HepG2 (cell line): ENCODE data around the gene UBE2I. TPM values are rescaled to one million over a fixed set of nuclear protein-coding genes. Genes with fewer than 3 reads are reported as not detected.
A peak's percentile ranks its signal among the peaks of the same experiment; 100 is the strongest.

Source experiments
- FOXK1 ChIP-seq: sonication (generic); formaldehyde crosslinking; IDR thresholded peaks from 2 replicates; pipeline ENCODE4 v1.4.0; 2020; ENCODE audit warnings: low read depth, missing genetic modification reagents, borderline replicate concordance
- GLI4 ChIP-seq: sonication (generic); formaldehyde crosslinking; IDR thresholded peaks from 2 replicates; pipeline ENCODE4 v1.5.1; 2020; ENCODE audit warnings: missing genetic modification reagents, mild to moderate bottlenecking, moderate library complexity, borderline replicate concordance
- GZF1 ChIP-seq: sonication (generic); formaldehyde crosslinking; IDR thresholded peaks from 2 replicates; pipeline ENCODE4 v1.5.1; 2020; ENCODE audit warnings: mild to moderate bottlenecking, missing genetic modification reagents
- HIVEP1 ChIP-seq: sonication (generic); formaldehyde crosslinking; IDR thresholded peaks from 2 replicates; pipeline ENCODE4 v1.4.0; 2020; ENCODE audit warnings: mild to moderate bottlenecking, missing genetic modification reagents
- KDM4B ChIP-seq: sonication (generic); formaldehyde crosslinking; IDR thresholded peaks from 2 replicates; pipeline ENCODE4 v1.4.0; 2020; ENCODE audit warnings: missing genetic modification reagents
- MIER3 ChIP-seq: IDR thresholded peaks from 2 replicates; pipeline ENCODE4 v1.6.1; 2016; ENCODE audit warnings: missing compliant biosample characterization, borderline replicate concordance
- PHF5A ChIP-seq: IDR thresholded peaks from one replicate; pipeline ENCODE4 v1.6.1; 2018; ENCODE audit warnings: low read depth, missing genetic modification reagents; ENCODE audit not compliant: unreplicated experiment
- SIN3A ChIP-seq: IDR thresholded peaks from 2 replicates; pipeline ENCODE4 v1.6.1; 2011; ENCODE audit warnings: low read depth, mild to moderate bottlenecking, control low read depth, low read length, borderline replicate concordance
- ZBTB38 ChIP-seq: sonication (generic); formaldehyde crosslinking; IDR thresholded peaks from 2 replicates; pipeline ENCODE4 v1.5.1; 2020; ENCODE audit warnings: mild to moderate bottlenecking, missing genetic modification reagents
- ZBTB7B ChIP-seq: sonication (generic); formaldehyde crosslinking; IDR thresholded peaks from 2 replicates; pipeline ENCODE4 v1.4.0; 2020; ENCODE audit warnings: missing genetic modification reagents
- ZNF280B ChIP-seq: sonication (generic); formaldehyde crosslinking; IDR thresholded peaks from 2 replicates; pipeline ENCODE4 v1.5.0; 2020; ENCODE audit warnings: missing genetic modification reagents, mild to moderate bottlenecking, borderline replicate concordance
- ZNF414 ChIP-seq: sonication (generic); formaldehyde crosslinking; IDR thresholded peaks from 2 replicates; pipeline ENCODE4 v1.5.0; 2020; ENCODE audit warnings: missing genetic modification reagents
- ZNF614 ChIP-seq: IDR thresholded peaks from 2 replicates; pipeline ENCODE4 v1.6.1; 2018; ENCODE audit warnings: missing biosample characterization, missing genetic modification reagents, inconsistent platforms, borderline replicate concordance
- ZNF891 ChIP-seq: sonication (generic); formaldehyde crosslinking; IDR thresholded peaks from 2 replicates; pipeline ENCODE4 v1.5.0; 2020; ENCODE audit warnings: mild to moderate bottlenecking, missing genetic modification reagents
- polyA plus RNA-seq, 8 experiments: library from polyadenylated mRNA; depleted of rRNA in 3 of 8; stranded (reverse) in 7 of 8; unstranded in 1 of 8; fragments of >200 nt; fragmentation: Illumina TruSeq in 4 of 8; extraction: Trizol in 4 of 8; gene quantifications; 2 replicates each; pipeline versions ENCODE4 v1.2.1 to v1.2.3, GENCODE V29; 2011 to 2016; ENCODE audit warnings: low read depth in 4 of 8, missing spikeins in 1 of 8, mixed read lengths in 1 of 8; ENCODE audit not compliant: insufficient read depth in 1 of 8
- total RNA-seq, 5 experiments: library from RNA; depleted of rRNA; stranded (reverse); fragments of >200 nt; fragmentation: Illumina TruSeq; extraction: Trizol; gene quantifications; 2 replicates each; pipeline ENCODE4 v1.2.3, GENCODE V29; 2016; ENCODE audit warnings: low read depth in 1 of 5
- TF ChIP-seq, protein P1 (sequence below): sonication (generic); formaldehyde crosslinking; IDR thresholded peaks from 2 replicates; pipeline ENCODE4 v1.4.0; 2020; ENCODE audit warnings: missing genetic modification reagents
- TF ChIP-seq, protein P2 (sequence below): sonication (generic); formaldehyde crosslinking; IDR thresholded peaks from 2 replicates; pipeline ENCODE4 v1.5.1; 2020; ENCODE audit warnings: mild to moderate bottlenecking, missing genetic modification reagents, moderate library complexity
- TF ChIP-seq, protein P3 (sequence below), 2 experiments: sonication (generic) in 1 of 2; formaldehyde crosslinking in 1 of 2; IDR thresholded peaks; 2 replicates each; pipeline versions ENCODE4 v1.4.0 to v1.6.1; 2018 to 2020; ENCODE audit warnings: missing genetic modification reagents in 2 of 2, borderline replicate concordance in 1 of 2, low read depth in 1 of 2, mild to moderate bottlenecking in 1 of 2, missing biosample characterization in 1 of 2

Gene UBE2I
- total and polyA plus RNA-seq, 2 of the 13 experiments (the other 11 are each of a cell fraction or from before 2014, with no cell fraction given) = 75.8 to 98.9 TPM

GRCh38 chr16:1331712-1332617, 22.5 kb downstream of the UBE2I start (continued):
- TF ChIP-seq, protein P1, sequence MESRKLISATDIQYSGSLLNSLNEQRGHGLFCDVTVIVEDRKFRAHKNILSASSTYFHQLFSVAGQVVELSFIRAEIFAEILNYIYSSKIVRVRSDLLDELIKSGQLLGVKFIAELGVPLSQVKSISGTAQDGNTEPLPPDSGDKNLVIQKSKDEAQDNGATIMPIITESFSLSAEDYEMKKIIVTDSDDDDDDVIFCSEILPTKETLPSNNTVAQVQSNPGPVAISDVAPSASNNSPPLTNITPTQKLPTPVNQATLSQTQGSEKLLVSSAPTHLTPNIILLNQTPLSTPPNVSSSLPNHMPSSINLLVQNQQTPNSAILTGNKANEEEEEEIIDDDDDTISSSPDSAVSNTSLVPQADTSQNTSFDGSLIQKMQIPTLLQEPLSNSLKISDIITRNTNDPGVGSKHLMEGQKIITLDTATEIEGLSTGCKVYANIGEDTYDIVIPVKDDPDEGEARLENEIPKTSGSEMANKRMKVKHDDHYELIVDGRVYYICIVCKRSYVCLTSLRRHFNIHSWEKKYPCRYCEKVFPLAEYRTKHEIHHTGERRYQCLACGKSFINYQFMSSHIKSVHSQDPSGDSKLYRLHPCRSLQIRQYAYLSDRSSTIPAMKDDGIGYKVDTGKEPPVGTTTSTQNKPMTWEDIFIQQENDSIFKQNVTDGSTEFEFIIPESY (CRISPR knock-in tag) = no peak
- TF ChIP-seq ZBTB7B (CRISPR knock-in tag) (peak; percentile 59; the same call in 1 of the 2 replicates), HIVEP1 (CRISPR knock-in tag) (no peak), GLI4 (CRISPR knock-in tag) (no peak), ZNF414 (CRISPR knock-in tag) (peak; percentile 73; the same call in 1 of the 2 replicates), ZNF280B (CRISPR knock-in tag) (peak; percentile 51; the same call in 1 of the 2 replicates), ZNF891 (CRISPR knock-in tag) (0 out of 2 replicates have a peak, but pooled peaks have one; percentile 17), SIN3A (peak; percentile 96), PHF5A (CRISPR knock-in tag) (no peak), GZF1 (CRISPR knock-in tag) (no peak), KDM4B (CRISPR knock-in tag) (no peak), ZNF614 (CRISPR knock-in tag) (no peak), MIER3 (CRISPR knock-in tag) (no peak), ZBTB38 (no peak), FOXK1 (CRISPR knock-in tag) (peak; percentile 64; the same call in 1 of the 2 replicates)
- TF ChIP-seq, protein P2, sequence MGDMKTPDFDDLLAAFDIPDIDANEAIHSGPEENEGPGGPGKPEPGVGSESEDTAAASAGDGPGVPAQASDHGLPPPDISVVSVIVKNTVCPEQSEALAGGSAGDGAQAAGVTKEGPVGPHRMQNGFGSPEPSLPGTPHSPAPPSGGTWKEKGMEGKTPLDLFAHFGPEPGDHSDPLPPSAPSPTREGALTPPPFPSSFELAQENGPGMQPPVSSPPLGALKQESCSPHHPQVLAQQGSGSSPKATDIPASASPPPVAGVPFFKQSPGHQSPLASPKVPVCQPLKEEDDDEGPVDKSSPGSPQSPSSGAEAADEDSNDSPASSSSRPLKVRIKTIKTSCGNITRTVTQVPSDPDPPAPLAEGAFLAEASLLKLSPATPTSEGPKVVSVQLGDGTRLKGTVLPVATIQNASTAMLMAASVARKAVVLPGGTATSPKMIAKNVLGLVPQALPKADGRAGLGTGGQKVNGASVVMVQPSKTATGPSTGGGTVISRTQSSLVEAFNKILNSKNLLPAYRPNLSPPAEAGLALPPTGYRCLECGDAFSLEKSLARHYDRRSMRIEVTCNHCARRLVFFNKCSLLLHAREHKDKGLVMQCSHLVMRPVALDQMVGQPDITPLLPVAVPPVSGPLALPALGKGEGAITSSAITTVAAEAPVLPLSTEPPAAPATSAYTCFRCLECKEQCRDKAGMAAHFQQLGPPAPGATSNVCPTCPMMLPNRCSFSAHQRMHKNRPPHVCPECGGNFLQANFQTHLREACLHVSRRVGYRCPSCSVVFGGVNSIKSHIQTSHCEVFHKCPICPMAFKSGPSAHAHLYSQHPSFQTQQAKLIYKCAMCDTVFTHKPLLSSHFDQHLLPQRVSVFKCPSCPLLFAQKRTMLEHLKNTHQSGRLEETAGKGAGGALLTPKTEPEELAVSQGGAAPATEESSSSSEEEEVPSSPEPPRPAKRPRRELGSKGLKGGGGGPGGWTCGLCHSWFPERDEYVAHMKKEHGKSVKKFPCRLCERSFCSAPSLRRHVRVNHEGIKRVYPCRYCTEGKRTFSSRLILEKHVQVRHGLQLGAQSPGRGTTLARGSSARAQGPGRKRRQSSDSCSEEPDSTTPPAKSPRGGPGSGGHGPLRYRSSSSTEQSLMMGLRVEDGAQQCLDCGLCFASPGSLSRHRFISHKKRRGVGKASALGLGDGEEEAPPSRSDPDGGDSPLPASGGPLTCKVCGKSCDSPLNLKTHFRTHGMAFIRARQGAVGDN (CRISPR knock-in tag) = peak; percentile 70
- TF ChIP-seq, protein P3, sequence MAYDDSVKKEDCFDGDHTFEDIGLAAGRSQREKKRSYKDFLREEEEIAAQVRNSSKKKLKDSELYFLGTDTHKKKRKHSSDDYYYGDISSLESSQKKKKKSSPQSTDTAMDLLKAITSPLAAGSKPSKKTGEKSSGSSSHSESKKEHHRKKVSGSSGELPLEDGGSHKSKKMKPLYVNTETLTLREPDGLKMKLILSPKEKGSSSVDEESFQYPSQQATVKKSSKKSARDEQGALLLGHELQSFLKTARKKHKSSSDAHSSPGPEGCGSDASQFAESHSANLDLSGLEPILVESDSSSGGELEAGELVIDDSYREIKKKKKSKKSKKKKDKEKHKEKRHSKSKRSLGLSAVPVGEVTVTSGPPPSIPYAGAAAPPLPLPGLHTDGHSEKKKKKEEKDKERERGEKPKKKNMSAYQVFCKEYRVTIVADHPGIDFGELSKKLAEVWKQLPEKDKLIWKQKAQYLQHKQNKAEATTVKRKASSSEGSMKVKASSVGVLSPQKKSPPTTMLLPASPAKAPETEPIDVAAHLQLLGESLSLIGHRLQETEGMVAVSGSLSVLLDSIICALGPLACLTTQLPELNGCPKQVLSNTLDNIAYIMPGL (CRISPR knock-in tag; IDR thresholded peaks at IDR 0.05; ENCODE audit: borderline replicate concordance in 1 of 2, low read depth in 1 of 2) = 0 out of 4 replicates have a peak, but pooled peaks of 1 of the 2 experiments have one; percentile 10
